ENCODE measurements around the gene CHD2. TPM values are rescaled to one million over a fixed set of nuclear protein-coding genes. Genes with fewer than 3 reads are reported as not detected.

CHD2 gene
- polyA plus RNA-seq, 2 of the 4 experiments (the other 2 are of a cell fraction) = 29.5 to 68.2 TPM

DNA sequence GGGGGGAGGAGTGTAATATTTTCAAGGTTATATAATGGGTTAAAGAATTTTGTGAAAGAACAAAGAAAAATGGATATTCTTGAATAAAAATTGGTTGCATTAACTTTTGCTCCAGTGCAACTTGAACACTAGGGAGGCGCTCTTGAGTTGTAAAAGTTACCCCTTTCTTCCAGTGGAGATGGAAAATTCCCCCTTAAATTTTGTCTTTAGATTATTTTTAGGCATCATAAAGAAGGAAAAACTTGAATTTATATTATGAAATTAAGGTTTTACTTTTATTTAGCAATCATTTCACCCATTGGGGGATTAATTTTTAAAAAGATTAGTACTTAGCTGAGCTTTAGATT, 550 bp upstream of the CHD2 start (continued):
- TF ChIP-seq, protein P1, sequence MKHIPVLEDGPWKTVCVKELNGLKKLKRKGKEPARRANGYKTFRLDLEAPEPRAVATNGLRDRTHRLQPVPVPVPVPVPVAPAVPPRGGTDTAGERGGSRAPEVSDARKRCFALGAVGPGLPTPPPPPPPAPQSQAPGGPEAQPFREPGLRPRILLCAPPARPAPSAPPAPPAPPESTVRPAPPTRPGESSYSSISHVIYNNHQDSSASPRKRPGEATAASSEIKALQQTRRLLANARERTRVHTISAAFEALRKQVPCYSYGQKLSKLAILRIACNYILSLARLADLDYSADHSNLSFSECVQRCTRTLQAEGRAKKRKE (CRISPR knock-in tag; IDR thresholded peaks at IDR 0.05; ENCODE audit: low read depth) = peak; percentile 59; the same call in 1 of the 2 replicates
- TF ChIP-seq ZFP36 (IDR thresholded peaks at IDR 0.05; ENCODE audit: borderline replicate concordance, partially characterized antibody) = no peak
- peak; percentile 83 for TF ChIP-seq EHF (CRISPR knock-in tag; IDR thresholded peaks at IDR 0.05)
- TF ChIP-seq CBX2 (IDR thresholded peaks at IDR 0.05; ENCODE audit: borderline replicate concordance, low read depth) = no peak
- TF ChIP-seq BCL3 (IDR thresholded peaks at IDR 0.05) = no peak
- 0 out of 2 replicates have a peak, but pooled peaks have one; percentile 17 for TF ChIP-seq KDM1A (IDR thresholded peaks at IDR 0.05; ENCODE audit: low read depth)
- TF ChIP-seq, protein P2, sequence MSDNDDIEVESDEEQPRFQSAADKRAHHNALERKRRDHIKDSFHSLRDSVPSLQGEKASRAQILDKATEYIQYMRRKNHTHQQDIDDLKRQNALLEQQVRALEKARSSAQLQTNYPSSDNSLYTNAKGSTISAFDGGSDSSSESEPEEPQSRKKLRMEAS (IDR thresholded peaks at IDR 0.05) = no peak
- TF ChIP-seq RNF2 (IDR thresholded peaks at IDR 0.05; ENCODE audit: borderline replicate concordance, low read depth) = no peak
- TF ChIP-seq SMC3 (IDR thresholded peaks at IDR 0.05) = no peak
- 0 out of 2 replicates have a peak, but pooled peaks have one; percentile 66 for TF ChIP-seq ZSCAN20 (CRISPR knock-in tag; IDR thresholded peaks at IDR 0.05)
- TF ChIP-seq RCOR1 (IDR thresholded peaks at IDR 0.05; ENCODE audit: low read depth, low read length) = 0 out of 2 replicates have a peak, but pooled peaks have one; percentile 73
- peak; percentile 74; the same call in 1 of the 2 replicates for TF ChIP-seq FOXS1 (CRISPR knock-in tag; IDR thresholded peaks at IDR 0.05)
- TF ChIP-seq HDAC2 (IDR thresholded peaks at IDR 0.05) = peak; percentile 33; the same call in 1 of the 2 replicates
- TF ChIP-seq ELK1 (IDR thresholded peaks at IDR 0.05; ENCODE audit: low read depth, low read length) = no peak
- no peak for TF ChIP-seq MAZ (IDR thresholded peaks at IDR 0.05; ENCODE audit: borderline replicate concordance, low read depth, low read length)
- no peak for TF ChIP-seq EHMT2 (IDR thresholded peaks at IDR 0.05; ENCODE audit: low read depth)

DNA sequence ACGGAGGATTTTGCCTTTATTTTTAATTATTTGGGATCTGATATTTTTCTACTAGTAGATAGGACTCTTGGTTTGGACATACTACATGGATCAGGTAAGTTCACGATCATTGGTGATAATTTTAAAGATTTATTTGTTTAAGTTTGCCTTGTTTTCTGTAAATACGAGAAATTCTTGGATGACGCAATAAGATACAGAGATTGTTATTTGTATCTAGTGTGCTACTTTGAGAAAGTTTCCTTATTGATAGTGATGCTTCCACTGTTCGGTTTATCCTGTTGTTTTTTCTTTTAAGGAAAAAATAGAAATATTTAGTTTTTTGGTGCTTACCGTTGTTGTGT, 577 bp downstream of the CHD2 start:
- WGBS (ENCODE audit: missing lambda C conversion rate) = under 1% methylated on average over 6 of the region's 6 CpGs
- TF ChIP-seq FOSL2 (IDR thresholded peaks at IDR 0.05) = no peak
- TF ChIP-seq FOSL2 (CRISPR knock-in tag; IDR thresholded peaks at IDR 0.05) = peak; percentile 38
- TF ChIP-seq TP53 (CRISPR knock-in tag; IDR thresholded peaks at IDR 0.05) = no peak
- TF ChIP-seq CEBPB (IDR thresholded peaks at IDR 0.05) = peak in 1 of 2 experiments; percentile 72; a peak in 2 of 4 replicates
- DNase-seq (ENCODE audit: low read depth in 1 of 2, low spot score in 1 of 2) (peak in 1 of 2 experiments; percentile 50), ATAC-seq (no peak), FAIRE-seq (no peak)
- peak overlapping the region; percentile 57 for H3K4me3 ChIP-seq
- CTCF ChIA-PET = interaction anchor here (0.7 to 2.3 kb wide), 10 partner anchors 14 to 97 kb away, joined by 3 to 32 read pairs (median 4); no protein-coding TSS in a partner anchor
- no peaks in the 10 kb centered on the region for H3K9me3 ChIP-seq
- H3K4me2 ChIP-seq = peak overlapping the region; percentile 96
- H3K4me1 ChIP-seq = peaks cover 20% of the 10 kb centered on the region
- POLR2A ChIA-PET = interaction anchor here (0.6 to 11.1 kb wide), 19 partner anchors 8 to 103 kb away, joined by 4 to 374 read pairs (median 7); no protein-coding TSS in a partner anchor
- peak overlapping the region; percentile 95 to 97 for H3K27ac ChIP-seq

- CTCF ChIA-PET = interaction anchor here (0.7 to 9.5 kb wide), 9 partner anchors 13 to 97 kb away, joined by 3 to 98 read pairs (median 5); no protein-coding TSS in a partner anchor
- no peak for ATAC-seq
- TF ChIP-seq RAD21 (conservative IDR thresholded peaks at IDR 0.05 in 1 of 2, IDR thresholded peaks at IDR 0.05 in 1 of 2) = no peak; a peak in 1 of 5 replicates
- no peak for TF ChIP-seq SMC3 (IDR thresholded peaks at IDR 0.05)
- TF ChIP-seq CHD4 (IDR thresholded peaks at IDR 0.05; ENCODE audit: borderline replicate concordance) = no peak
- TF ChIP-seq, protein P1 (CRISPR knock-in tag; IDR thresholded peaks at IDR 0.05; ENCODE audit: low read depth) = no peak
- TF ChIP-seq ESRRA (IDR thresholded peaks at IDR 0.05; ENCODE audit: borderline replicate concordance, low read length) = peak; percentile 3; the same call in 1 of the 2 replicates
- 0 out of 2 replicates have a peak, but pooled peaks have one; percentile 18 for TF ChIP-seq FOSB (CRISPR knock-in tag; IDR thresholded peaks at IDR 0.05)
- no peak for TF ChIP-seq CBX8 (IDR thresholded peaks at IDR 0.05)
- TF ChIP-seq GATA3 (IDR thresholded peaks at IDR 0.05; ENCODE audit: borderline replicate concordance) = no peak; the same call in 1 of the 2 replicates
- no peak for TF ChIP-seq PHF8 (IDR thresholded peaks at IDR 0.05; ENCODE audit: borderline replicate concordance, low read depth)
- TF ChIP-seq RFX5 (IDR thresholded peaks at IDR 0.05) = no peak
- no peak for TF ChIP-seq ZC3H11A (IDR thresholded peaks at IDR 0.05)
- no peak for TF ChIP-seq HOXB5 (CRISPR knock-in tag; IDR thresholded peaks at IDR 0.05)
- TF ChIP-seq FOSL2 (IDR thresholded peaks at IDR 0.05) = no peak
- no peak for TF ChIP-seq FOSL2 (CRISPR knock-in tag; IDR thresholded peaks at IDR 0.05)
- no peak for TF ChIP-seq MYC (IDR thresholded peaks at IDR 0.05; ENCODE audit: borderline replicate concordance, low read length)
- TF ChIP-seq KDM5A (IDR thresholded peaks at IDR 0.05) = no peak
These were observed 1.1 kb downstream of the CHD2 start for GRCh38 chr15:92901072-92901761.

More at GRCh38 chr15:92901072-92901761, 1.1 kb downstream of the CHD2 start:
- FAIRE-seq (no peak), DNase-seq (ENCODE audit: low read depth in 1 of 2, low spot score in 1 of 2) (peak in 1 of 2 experiments; percentile 51)
- WGBS (ENCODE audit: missing lambda C conversion rate) = 1% methylated on average over 8 of the region's 8 CpGs
- POLR2A ChIA-PET = interaction anchor here (0.6 to 11.1 kb wide), 14 partner anchors 7 to 99 kb away, joined by 4 to 374 read pairs (median 12); no protein-coding TSS in a partner anchor
- peak overlapping the region; percentile 96 for H3K4me2 ChIP-seq
- peaks cover 20% of the 10 kb centered on the region for H3K4me1 ChIP-seq
- H3K9me3 ChIP-seq = no peaks in the 10 kb centered on the region
- H3K4me3 ChIP-seq = peak overlapping the region; percentile 57
- peak overlapping the region; percentile 95 to 97 for H3K27ac ChIP-seq

All from A549 (cell line).